Heart left ventricle (tissue), 16 donors: ENCODE data around the gene DMBT1. TPM values are rescaled to one million over a fixed set of nuclear protein-coding genes. Genes with fewer than 3 reads are reported as not detected.

ENCODE experiments used
- ATAC-seq, 4 donors: fragments of 200-7000 bp; cut with Tn5 transposase; one replicate each; pipeline ENCODE4 v1.9.1; 2020 to 2022; ENCODE audit warnings: moderate library complexity in 4 of 4, mild to moderate bottlenecking in 3 of 4, moderate number of reproducible peaks in 1 of 4
- DNase-seq, 5 donors: peaks; one replicate each; pipeline ENCODE4 v3.0.0-alpha.2; 2020
- H3K27ac ChIP-seq, 12 donors: fragments of 200-600 bp; sonication (generic) in 4 of 12; one replicate each; pipeline versions ENCODE4 v1.5.0 to v1.8.0; 2016 to 2022; ENCODE audit warnings: mild to moderate bottlenecking in 2 of 12
- H3K27me3 ChIP-seq, 9 donors: fragments of 200-600 bp; sonication (generic) in 2 of 9; one replicate each; pipeline versions ENCODE4 v1.5.1 to v1.8.0; 2016 to 2022; ENCODE audit warnings: mild to moderate bottlenecking in 3 of 9
- H3K36me3 ChIP-seq, 9 donors: fragments of 200-600 bp; sonication (generic) in 2 of 9; one replicate each; pipeline versions ENCODE4 v1.5.0 to v1.8.0; 2018 to 2022; ENCODE audit warnings: mild to moderate bottlenecking in 2 of 9
- H3K4me1 ChIP-seq, 12 donors: fragments of 200-600 bp; sonication (generic) in 4 of 12; one replicate each; pipeline versions ENCODE4 v1.5.0 to v1.8.0; 2016 to 2022; ENCODE audit warnings: mild to moderate bottlenecking in 3 of 12
- H3K4me3 ChIP-seq, 12 donors: fragments of 200-600 bp; sonication (generic) in 4 of 12; one replicate each; pipeline versions ENCODE4 v1.5.0 to v1.8.0; 2017 to 2022; ENCODE audit warnings: mild to moderate bottlenecking in 9 of 12, moderate library complexity in 4 of 12
- H3K9me3 ChIP-seq, 12 donors: fragments of 200-600 bp; sonication (generic) in 4 of 12; one replicate each; pipeline versions ENCODE4 v1.5.0 to v1.8.0; 2016 to 2022; ENCODE audit warnings: mild to moderate bottlenecking in 1 of 12
- POLR2A ChIP-seq, 2 donors: fragments of 450-650 bp; IDR thresholded peaks; one replicate each; pipeline ENCODE4 v1.6.1; 2017; ENCODE audit warnings: antibody characterized with exemption in 2 of 2, mild to moderate bottlenecking in 2 of 2, moderate library complexity in 2 of 2
- WGBS, 4 donors: extraction: QIAGEN DNeasy Blood & Tissue Kit in 2 of 4; methylation state at CpG; one replicate each; pipeline versions ENCODE4 v1.1.5 to v1.1.7; 2013 to 2018; 5-methylcytosine and 5-hydroxymethylcytosine counted together
- intact Hi-C, 10 donors: fragments of 100-400 bp; cut with DNase I; formaldehyde crosslinking; loops; one replicate each; pipeline versions ENCODE4 v1.11.1 to v1.14.2; 2022
- polyA plus RNA-seq, 2 donors: library from polyadenylated mRNA; stranded (reverse); fragments of 200-250 nt; gene quantifications; one replicate each; pipeline ENCODE4 v1.2.3, GENCODE V29; 2013
- total RNA-seq, 9 donors: library from RNA; depleted of rRNA in 2 of 9; stranded (reverse); fragments of >200 nt in 2 of 9; fragmentation: NEBNext Ultra II Directional in 3 of 9; extraction: Animal tissue kit (Norgen Biotek cat#: 25700) in 3 of 9; gene quantifications; one replicate each; pipeline versions ENCODE4 v1.1.0 to v1.2.4, GENCODE V29; 2016 to 2023
- TF ChIP-seq, protein P1 (sequence below), 12 donors: fragments of 200-600 bp; sonication (generic) in 4 of 12; IDR thresholded peaks; one replicate each; pipeline versions ENCODE4 v1.5.0 to v1.8.0; 2018 to 2022; ENCODE audit warnings: antibody characterized with exemption in 12 of 12, mild to moderate bottlenecking in 5 of 12
- donor health status: ischemic (EF 13 %, LVEDD 7.1; RV severe dilation, severe dysfunction).
- donor health status: healthy with polysubstance abuse.
- donor health status: DM: no; HTN: yes; CAD: no.
- donor health status: DM: no; HTN: no; CAD: no.
- donor health status: ischemic (EF 25% LVEDD 6.9; RV normal size, moderate dysfunction).
- donor health status: ischemic (EF 25% LVEDD 5.7; RV mildly dilated, moderate dysfunction).
- donor health status: healthy.
- donor health status: DM: yes; HTN: yes; CAD: no.
- donor health status: ischemic (EF 35%, LVEDD 5.7; RV mildly dilated, moderate dysfunction).
- donor health status: nonischemic (EF 11% LVEDD 7.7; RV severe dilation, severe dysfunction).
- donor health status: DM: yes; HTN: yes; CAD: no.
- donor health status: PGD.
- donor health status: ischemic (EF 29% LVEDD 5.4; RV normal size, mild dysfunction).
- donor health status: nonischemic (EF 23%, LVEDD 6.1; RV moderate dilation, normal function).

Gene DMBT1
- total and polyA plus RNA-seq, 11 donors = 0.04 to 0.49 (median 0.10) TPM; not detected in 5

DNA sequence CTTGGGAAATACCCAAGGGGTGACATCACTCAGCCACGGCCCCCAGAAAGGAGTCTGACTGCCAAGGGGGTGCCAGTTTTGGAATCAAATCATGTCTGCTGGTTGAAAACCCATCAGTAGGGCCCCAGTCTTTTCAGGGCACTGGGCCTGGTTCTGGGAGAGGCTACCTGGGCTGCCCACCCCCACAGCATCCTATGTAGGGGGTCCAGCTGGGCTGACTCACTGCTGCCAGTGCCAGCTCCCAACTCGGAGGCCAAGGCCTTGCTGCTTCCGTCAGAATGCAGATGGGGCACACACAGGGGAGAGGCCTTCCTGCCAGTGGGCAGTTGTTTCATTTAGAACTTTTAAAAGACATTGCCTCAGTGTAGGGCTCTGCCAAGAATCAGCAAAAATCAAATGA, 39.5 kb upstream of the DMBT1 start:
- no peaks in the 10 kb centered on the region for H3K27me3 ChIP-seq
- H3K4me1 ChIP-seq = peaks cover 0 to 10% (median 1%) of the 10 kb centered on the region in 12 donors
- H3K36me3 ChIP-seq = peaks cover 0 to 5% (median 0%) of the 10 kb centered on the region in 9 donors
- H3K9me3 ChIP-seq = peaks cover 0 to 6% (median 0%) of the 10 kb centered on the region in 12 donors
- DNase-seq (no peak), ATAC-seq (no peak)
- H3K4me3 ChIP-seq = no peak overlapping the region
- TF ChIP-seq POLR2A (IDR thresholded peaks at IDR 0.05) = no peak
- TF ChIP-seq, protein P1, sequence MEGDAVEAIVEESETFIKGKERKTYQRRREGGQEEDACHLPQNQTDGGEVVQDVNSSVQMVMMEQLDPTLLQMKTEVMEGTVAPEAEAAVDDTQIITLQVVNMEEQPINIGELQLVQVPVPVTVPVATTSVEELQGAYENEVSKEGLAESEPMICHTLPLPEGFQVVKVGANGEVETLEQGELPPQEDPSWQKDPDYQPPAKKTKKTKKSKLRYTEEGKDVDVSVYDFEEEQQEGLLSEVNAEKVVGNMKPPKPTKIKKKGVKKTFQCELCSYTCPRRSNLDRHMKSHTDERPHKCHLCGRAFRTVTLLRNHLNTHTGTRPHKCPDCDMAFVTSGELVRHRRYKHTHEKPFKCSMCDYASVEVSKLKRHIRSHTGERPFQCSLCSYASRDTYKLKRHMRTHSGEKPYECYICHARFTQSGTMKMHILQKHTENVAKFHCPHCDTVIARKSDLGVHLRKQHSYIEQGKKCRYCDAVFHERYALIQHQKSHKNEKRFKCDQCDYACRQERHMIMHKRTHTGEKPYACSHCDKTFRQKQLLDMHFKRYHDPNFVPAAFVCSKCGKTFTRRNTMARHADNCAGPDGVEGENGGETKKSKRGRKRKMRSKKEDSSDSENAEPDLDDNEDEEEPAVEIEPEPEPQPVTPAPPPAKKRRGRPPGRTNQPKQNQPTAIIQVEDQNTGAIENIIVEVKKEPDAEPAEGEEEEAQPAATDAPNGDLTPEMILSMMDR (IDR thresholded peaks at IDR 0.05) = no peak
- no peak overlapping the region for H3K27ac ChIP-seq
- intact Hi-C loops = loop anchor here in 1 of 10 donors (5.0 kb wide), 1 partner anchor 46 kb away; no protein-coding TSS in a partner anchor
- 64 to 75% (median 67%) methylated on average over 3 of the region's 3 CpGs for WGBS, 4 donors

DNA sequence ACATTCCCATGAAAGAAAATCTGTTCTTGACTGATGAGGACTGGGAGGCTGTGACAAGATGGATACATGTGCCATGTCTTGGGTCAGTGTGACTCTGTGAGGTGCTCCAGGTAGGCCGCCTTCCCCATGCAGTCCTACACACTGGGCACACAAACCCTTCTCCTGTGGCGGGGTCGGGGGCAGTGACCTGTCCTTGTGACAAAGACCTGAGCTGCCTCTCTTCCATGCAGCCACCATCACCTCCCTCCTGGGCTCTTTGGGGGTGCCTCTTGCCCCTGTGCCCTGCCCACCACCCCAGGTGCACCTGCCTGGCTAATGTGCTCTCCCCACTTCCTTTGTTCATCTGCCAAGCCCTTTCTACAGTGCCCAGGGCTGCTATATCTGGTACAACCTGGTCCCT, 35.7 kb upstream of the DMBT1 start:
- no peak overlapping the region for H3K27ac ChIP-seq
- no peak for ATAC-seq

DNA sequence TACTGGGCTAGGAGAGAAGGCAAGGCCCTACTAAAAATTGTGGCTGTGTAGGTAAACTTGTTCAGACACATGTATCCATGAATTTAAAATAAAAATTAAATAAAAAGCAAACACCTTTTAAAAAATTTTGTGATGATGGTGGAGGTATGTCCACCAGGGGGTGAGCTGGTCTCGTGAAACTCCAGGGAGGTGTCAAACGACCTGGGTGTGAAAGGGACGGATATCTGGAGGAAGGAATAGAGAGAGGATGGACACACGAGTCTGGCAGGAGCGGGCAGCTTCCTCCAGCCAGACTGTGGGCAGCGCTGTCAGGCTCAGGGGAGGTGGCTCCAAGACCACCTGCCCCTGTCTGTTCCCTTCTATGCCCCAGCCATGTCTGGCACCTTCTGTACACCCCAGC, 34.8 kb upstream of the DMBT1 start:
- H3K4me3 ChIP-seq = no peak overlapping the region
- WGBS, 4 donors = 39 to 56% (median 46%) methylated on average over 6 of the region's 6 CpGs

More for the DNA sequence above, 35.7 kb upstream of the DMBT1 start:
- DNase-seq = no peak
- Histone ChIP-seq H3K36me3 (no peaks in the 10 kb centered on the region), H3K4me1 (peaks cover 0 to 10% (median 1%) of the 10 kb centered on the region in 12 donors), H3K9me3 (peaks cover 0 to 6% (median 0%) of the 10 kb centered on the region in 12 donors), H3K27me3 (no peaks in the 10 kb centered on the region), H3K4me3 (no peak overlapping the region)
- 93 to 97% (median 97%) methylated on average over 3 of the region's 3 CpGs for WGBS, 4 donors
- TF ChIP-seq POLR2A (IDR thresholded peaks at IDR 0.05) = no peak
- TF ChIP-seq, protein P1 (IDR thresholded peaks at IDR 0.05) = no peak
- intact Hi-C loops = loop anchor here in 2 of 10 donors (5.0 kb wide), 1 partner anchor 42 kb away; no protein-coding TSS in a partner anchor

DNA sequence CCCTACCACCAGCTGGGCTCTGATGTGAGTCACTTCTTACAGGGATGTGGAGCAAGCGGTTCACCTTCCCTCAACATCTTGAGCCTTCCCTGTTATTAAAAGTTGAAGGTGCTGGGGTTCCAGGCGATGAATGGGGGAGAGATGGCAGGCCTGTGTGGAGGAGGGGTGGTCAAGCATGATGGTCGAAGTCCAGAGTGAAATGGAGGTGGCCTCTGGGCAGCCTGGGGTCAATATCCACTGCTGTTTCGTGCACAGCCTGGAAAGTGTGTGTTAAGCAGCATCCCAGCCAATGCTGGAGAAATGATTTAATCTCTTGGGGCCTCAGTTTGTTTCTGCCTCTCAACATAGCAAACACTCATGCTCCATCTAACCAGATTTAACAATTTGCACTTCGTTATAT, 33.7 kb upstream of the DMBT1 start:
- intact Hi-C loops = loop anchor here in 2 of 10 donors (2.0 to 5.0 kb wide), 2 partner anchors 38 to 40 kb away; no protein-coding TSS in a partner anchor
- ATAC-seq (no peak), DNase-seq (no peak)
- 88 to 94% (median 91%) methylated on average over 5 of the region's 5 CpGs for WGBS, 4 donors
- H3K9me3 ChIP-seq = peaks cover 0 to 6% (median 0%) of the 10 kb centered on the region in 12 donors
- no peaks in the 10 kb centered on the region for H3K27me3 ChIP-seq
- no peaks in the 10 kb centered on the region for H3K36me3 ChIP-seq
- H3K27ac ChIP-seq = no peak overlapping the region
- TF ChIP-seq POLR2A (IDR thresholded peaks at IDR 0.05) = no peak
- TF ChIP-seq, protein P1 (IDR thresholded peaks at IDR 0.05) = no peak
- peaks cover 0 to 16% (median 4%) of the 10 kb centered on the region in 12 donors for H3K4me1 ChIP-seq
- H3K4me3 ChIP-seq = no peak overlapping the region

More for the DNA sequence above, 34.8 kb upstream of the DMBT1 start:
- Histone ChIP-seq H3K9me3 (peaks cover 0 to 6% (median 0%) of the 10 kb centered on the region in 12 donors), H3K36me3 (no peaks in the 10 kb centered on the region), H3K27me3 (no peaks in the 10 kb centered on the region), H3K27ac (no peak overlapping the region), H3K4me1 (peaks cover 0 to 16% (median 4%) of the 10 kb centered on the region in 12 donors)
- intact Hi-C loops = loop anchor here in 2 of 10 donors (2.0 to 5.0 kb wide), 2 partner anchors 39 to 42 kb away; no protein-coding TSS in a partner anchor
- TF ChIP-seq, protein P1 (IDR thresholded peaks at IDR 0.05) = peak in 5 of 12 donors; percentile 12 to 43 (median 35)
- TF ChIP-seq POLR2A (IDR thresholded peaks at IDR 0.05) = no peak
- ATAC-seq (no peak), DNase-seq (no peak)
